ENCODE data around the gene SLC25A47. TPM values are rescaled to one million over a fixed set of nuclear protein-coding genes. Genes with fewer than 3 reads are reported as not detected.
"Not testable (repeated sequence)": the region's sequence is repeated elsewhere in the genome, so short reads cannot be mapped to it uniquely, and the experiment has no call there.

SLC25A47 gene, protein sequence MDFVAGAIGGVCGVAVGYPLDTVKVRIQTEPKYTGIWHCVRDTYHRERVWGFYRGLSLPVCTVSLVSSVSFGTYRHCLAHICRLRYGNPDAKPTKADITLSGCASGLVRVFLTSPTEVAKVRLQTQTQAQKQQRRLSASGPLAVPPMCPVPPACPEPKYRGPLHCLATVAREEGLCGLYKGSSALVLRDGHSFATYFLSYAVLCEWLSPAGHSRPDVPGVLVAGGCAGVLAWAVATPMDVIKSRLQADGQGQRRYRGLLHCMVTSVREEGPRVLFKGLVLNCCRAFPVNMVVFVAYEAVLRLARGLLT
- under 1 TPM in 1 of 4 donors, not detected in 3; 0.18 TPM for polyA plus RNA-seq (ENCODE audit: insufficient read length in 4 of 4)

DNA sequence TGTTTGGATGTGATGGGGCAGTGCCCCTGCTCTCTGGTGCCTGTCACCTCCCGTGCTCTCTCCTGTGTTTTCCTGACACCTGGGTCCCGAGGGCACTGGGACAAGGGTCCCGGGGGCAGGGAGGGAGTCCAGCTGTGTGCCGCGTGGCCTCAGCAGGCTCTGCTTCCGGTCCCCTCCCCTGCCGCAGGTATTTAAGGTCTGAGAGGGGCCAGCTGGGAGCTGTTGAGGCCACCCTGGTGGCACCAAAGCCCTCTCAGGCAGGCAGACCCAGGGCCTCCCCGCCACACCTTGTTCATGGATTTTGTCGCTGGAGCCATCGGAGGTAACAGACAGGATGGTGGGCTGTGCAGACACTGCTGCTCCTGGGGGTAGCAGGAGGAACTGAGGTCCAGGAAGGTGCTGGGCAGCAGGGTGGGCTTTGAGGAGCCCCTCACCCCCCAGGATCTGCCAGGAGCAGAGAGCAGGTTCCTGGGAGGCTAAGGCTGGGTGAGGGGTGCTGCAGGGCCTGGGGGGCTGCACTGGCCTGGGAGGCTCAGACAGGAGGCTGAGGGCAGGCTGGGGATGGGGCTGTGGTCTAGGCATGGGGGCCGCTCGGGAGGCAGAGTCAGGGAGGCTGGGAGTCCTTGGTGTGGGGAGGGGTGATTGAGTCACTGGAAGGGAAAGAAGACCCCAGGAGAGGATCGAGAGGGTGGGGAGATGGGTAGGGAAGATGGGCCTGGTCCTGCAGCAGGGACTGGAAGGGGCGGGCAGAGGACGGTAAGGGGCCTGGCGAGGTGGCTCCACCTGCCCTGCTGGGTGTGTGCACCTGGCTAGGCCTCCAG, at the start of gene SLC25A47:
Gene SLC25A47 (plus strand): TSS at position 219 of the 821 bp plus-strand sequence. CDS start 76 bp downstream, at position 295.
- DNase-seq (ENCODE audit: low read depth in 4 of 4, low spot score in 3 of 4): no peak

DNA sequence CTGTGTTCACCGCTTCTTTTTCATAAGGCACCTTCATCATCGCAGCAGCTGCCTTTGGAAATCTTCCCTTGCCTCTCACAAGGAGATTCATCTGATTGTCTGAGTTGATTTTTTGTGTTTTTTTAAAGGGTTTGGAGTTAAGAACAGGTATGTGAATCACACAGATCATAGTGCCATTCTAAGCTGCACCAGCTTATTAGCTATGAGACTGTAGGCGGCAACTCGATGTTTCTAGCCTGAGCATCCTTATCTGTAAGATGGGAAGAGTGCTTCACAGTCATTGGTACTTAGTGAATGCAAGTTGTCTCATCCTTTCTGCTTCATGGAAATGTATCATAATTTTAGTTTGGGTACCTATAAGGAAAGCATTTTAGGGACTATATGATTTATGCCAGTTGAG, 48.9 kb upstream of the SLC25A47 start:
- DNase-seq (ENCODE audit: low read depth in 4 of 4, low spot score in 3 of 4): no peak

DNA sequence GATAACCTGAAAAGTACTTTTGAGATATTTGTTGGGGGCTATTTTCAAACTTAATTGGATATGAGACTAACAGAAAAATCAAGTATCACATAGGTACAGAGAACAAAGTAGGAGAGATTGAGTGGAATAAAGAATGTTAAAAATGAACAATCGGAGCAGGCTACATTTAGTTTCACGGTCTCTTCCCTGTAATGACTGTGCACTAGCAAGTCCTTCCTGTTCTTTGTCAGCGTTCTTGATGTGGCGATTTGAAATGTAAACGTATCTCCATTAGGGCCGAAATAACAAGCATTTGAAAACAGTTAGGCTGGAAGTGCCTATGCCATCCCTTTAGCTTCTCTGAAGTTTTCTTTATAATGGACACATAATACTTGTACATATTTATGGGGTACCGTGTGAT, 47.9 kb upstream of the SLC25A47 start:
- no peak for DNase-seq (ENCODE audit: low read depth in 4 of 4, low spot score in 3 of 4)

- DNase-seq (ENCODE audit: low read depth in 4 of 4, low spot score in 3 of 4): no peak
Observed at GRCh38 chr14:100278702-100279101, 44.4 kb upstream of the SLC25A47 start.

- DNase-seq (ENCODE audit: low read depth in 4 of 4, low spot score in 3 of 4): no peak
Observed at GRCh38 chr14:100279133-100279532, 44.0 kb upstream of the SLC25A47 start.

GRCh38 chr14:100279563-100279962, 43.6 kb upstream of the SLC25A47 start:
- DNase-seq (ENCODE audit: low read depth in 4 of 4, low spot score in 3 of 4): no peak

- DNase-seq (ENCODE audit: low read depth in 4 of 4, low spot score in 3 of 4): no peak
Observed at GRCh38 chr14:100281286-100282082, 41.7 kb upstream of the SLC25A47 start.

DNA sequence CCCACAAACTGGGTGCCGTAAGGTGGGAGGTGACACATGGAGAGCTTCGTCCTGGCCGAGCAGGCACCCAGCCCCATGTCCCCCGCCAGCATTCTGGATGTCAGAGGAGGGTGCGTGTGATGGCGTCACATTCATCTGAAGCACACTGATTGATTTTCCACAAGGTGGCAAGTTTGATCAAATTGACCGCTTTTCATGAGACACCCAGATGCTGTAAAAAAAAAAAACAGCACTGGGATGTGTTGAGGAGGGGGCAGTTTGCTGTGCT, 41.1 kb upstream of the SLC25A47 start:
- DNase-seq (ENCODE audit: low read depth in 4 of 4, low spot score in 3 of 4): no peak

DNA sequence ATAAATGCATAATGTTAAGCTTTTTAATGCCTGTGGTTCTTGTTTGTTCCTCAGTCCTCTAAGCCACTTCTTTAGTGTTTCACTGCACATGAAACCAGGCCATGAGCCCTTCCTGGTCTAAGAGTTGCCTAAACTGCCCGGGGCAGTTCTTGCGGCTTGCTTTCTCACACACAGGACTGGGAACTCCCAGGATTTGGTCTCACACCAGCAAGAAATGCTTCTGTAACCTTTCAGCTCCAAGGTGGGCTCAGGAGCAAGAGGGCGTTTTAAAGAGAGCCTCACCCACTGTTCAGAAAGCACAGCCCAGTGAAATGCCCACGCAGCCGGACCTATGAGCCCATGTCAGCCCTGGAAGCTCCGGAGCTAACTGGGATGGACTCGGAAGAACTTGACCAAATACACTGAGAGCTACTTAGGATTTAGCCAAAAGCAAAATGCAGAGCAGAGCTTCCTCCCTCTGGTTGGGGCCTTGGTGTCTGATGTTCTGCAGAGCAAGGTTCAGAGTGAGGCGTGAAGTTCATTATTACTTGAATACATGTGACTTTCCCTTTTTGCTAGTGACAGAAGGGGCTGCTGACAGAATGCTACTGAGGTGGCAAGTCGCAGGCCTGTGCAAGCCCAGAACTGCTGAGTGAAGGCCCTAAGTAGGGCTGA, 40.2 kb upstream of the SLC25A47 start:
- no peak for DNase-seq (ENCODE audit: low read depth in 4 of 4, low spot score in 3 of 4)

- not testable (repeated sequence) for DNase-seq (ENCODE audit: low read depth in 4 of 4, low spot score in 3 of 4)
Observed at GRCh38 chr14:100283436-100283835, 39.7 kb upstream of the SLC25A47 start.

DNA sequence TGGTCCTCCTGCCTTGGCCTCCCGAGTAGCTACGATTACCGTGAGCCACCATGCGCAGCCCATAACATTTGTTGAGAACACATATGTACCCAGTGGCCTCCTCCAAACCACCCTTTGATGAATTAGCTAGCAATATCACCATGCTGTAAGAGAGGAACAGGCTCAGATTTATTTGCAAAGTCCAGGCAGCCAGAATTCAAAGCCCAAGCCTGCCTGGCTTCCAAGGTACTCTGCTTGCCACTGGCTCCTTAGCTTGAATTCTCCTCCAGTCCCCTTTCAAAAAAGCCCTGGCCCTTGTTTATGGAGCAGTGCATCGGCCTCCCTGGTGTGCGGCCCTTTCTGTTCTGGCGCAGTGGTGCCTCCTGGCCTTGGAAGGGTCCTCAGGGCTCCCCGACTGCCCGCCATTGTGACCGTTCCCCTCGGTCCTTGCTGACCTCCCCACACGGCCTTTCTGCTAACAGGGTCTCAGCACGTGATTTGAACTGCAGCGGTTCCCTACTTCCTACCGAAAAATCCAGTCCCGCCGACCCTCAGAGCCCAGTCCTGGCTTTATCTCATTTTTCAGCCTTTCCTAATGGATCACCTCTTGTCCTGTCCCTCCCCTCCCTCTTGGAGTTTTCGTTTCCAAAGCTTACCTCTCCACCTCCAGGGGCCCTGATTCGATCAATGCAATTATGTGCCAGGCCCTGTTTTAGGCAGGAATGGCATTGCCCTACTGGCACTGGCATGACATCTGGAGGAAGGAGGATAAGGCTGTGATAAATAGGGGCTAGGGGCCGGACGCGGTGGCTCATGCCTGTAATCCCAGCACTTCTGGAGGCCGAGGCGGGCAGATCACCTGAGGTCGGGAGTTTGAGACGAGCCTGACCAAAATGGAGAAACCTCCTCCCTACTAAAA, 38.9 kb upstream of the SLC25A47 start:
- DNase-seq (ENCODE audit: low read depth in 4 of 4, low spot score in 3 of 4): no peak

DNA sequence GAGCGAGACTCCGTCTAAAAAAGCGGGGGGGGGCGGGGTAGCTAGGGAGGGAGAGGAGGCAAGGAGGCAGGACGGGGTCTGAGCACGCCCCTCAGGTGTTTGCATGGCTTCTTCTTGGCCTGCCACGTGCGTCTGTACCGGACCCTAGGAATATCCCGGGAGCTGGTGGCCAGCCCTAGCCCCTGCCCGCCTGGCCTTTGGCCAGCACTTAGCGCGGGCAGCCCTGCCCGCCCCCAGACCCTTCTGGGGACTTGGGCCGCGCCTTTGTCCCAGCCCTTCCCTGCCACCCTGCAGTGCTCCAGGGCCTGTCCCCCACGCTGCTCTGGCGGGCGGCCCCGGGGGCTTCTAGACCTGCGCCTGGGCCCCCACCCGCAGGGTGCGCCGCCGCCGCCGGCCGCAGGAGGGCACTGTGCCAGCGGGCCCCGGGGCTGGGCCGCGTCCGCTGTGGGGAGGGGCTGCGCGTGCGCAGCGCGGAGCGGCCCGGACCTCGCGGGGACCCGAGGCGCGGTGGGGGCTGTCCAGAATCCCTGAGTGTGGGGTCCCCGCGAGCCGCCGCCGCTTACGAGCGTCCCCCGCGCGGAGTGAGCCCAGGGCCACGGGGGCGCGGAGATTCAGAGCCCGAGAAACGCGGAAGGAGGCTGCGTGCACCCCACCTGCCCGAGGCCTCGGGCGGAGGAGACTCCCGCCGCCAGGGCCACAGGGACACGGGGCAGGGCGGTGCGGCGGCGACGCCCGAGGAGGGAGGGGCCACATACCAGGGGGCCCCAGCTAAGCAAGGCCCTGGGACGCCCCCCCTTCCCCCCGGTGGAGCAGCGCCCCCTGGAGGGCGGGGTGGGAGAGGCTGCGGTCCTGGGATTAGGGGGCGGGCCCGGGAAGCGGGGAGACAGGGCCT, 37.9 kb upstream of the SLC25A47 start:
- DNase-seq (ENCODE audit: low read depth in 4 of 4, low spot score in 3 of 4): no peak

DNA sequence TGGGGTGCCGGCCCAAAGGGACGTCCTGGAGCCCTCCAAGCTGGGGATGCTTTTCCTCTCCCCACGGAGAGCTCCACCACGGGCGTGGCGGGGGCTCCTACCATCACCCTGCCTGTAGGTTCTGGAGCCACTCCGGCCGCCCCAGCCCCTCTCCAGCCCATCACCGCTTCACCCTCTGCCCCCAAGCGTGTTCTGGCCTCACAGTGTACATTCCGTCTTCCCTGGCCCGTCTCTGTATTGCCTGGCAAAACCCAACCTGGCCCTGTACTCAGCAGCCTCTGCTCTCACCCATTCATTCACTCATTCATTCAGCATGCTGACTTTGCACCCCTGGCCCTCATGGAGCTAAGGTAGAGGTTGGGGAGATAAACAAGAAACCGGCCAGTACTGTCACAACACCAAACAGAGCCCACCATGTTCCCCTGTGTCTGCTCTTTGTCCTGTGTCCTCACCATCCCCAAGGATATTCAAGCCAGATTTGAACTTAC, 37.2 kb upstream of the SLC25A47 start:
- DNase-seq (ENCODE audit: low read depth in 4 of 4, low spot score in 3 of 4): no peak

DNA sequence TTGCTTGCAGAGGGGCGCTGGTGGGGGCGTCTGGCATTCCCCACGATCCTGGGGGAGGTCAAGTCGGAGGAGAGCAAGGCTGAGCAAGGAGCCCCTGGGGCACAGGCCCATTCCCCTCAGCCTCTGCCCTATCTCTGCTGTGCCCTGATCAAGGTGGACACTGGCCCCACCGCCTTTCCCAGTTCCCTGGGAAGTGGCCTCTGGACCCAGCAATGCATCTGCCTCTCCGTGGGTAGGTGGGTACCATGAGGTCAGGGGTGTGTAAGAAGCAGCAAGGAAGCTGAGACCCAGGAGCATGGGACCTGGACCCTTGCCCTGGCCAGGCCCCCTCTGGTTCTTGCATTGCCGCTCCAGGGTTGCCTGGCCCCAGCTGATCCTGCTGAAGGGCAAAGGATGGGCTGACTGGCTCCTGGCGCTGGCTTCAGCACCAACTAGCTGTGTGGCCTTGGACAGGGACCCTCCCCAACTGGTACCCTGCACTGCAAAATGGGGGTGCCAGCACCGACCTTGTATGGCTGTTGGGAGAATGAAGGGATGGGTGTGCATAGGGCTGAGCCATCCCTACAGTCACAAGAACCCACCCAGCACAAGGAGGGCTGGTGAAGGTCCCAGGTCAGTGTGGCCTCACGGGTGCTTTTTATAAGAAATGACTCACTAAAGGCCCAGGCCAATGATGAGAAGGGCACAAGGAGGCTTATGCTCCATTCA, 36.5 kb upstream of the SLC25A47 start:
- DNase-seq (ENCODE audit: low read depth in 4 of 4, low spot score in 3 of 4): no peak

DNA sequence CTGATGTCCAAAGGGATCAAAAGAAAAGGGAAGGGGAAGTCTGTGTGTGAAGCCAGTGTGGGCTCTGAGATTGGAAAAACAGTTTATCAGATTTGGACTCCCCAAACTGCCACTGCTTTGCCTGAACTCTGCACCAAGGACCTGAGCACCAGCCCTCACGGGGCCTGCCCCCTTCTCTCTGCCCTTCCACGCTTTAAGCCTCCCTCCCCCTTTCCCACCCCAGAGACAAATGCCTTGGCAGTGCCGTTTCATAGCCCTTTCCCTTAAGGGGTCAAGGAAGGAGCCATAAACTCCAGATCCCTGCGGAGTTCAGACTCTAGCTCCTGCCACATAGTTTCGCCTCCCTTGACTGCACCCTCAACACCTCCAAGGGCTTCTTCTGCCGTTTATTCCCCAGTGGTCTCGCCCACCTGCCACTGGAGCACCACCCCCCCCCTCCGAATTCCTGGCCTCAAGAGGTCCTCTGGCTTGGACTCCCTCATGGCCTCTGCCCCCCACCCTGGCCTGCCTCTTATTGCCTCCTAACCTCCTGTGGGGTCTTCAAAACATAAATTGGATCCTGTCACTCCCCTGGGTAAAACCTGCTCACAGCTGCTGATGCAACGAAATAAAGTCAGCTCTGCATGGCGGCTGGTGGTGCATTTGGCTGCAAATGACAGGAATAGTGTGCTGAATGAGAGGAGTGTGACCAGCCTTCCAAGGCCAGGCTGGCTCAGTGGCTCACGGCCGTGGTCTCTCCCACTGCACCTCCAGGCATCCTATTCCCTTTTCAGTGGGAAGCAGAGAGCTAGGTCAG, 35.7 kb upstream of the SLC25A47 start:
- no peak for DNase-seq (ENCODE audit: low read depth in 4 of 4, low spot score in 3 of 4)

DNA sequence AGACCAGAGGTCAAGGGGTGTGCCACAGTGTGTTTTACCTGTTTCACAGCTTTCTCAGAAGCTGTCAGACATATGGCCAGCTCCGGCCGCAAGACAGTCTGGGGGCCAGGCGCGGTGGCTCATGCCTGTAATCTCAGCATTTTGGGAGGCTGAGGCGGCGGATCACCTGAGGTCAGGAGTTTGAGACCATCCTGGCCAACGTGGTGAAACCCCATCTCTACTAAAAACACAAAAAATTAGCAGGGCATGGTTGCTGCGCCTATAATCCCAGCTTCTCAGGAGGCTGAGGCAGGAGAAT, 35.2 kb upstream of the SLC25A47 start:
- not testable (repeated sequence) for DNase-seq (ENCODE audit: low read depth in 4 of 4, low spot score in 3 of 4)

- no peak for DNase-seq (ENCODE audit: low read depth in 4 of 4, low spot score in 3 of 4)
Observed at GRCh38 chr14:100288382-100289185, 34.6 kb upstream of the SLC25A47 start.
